CD4-positive, alpha-beta T cell (primary cell): ENCODE measurements around the gene TSC22D3. TPM values are rescaled to one million over a fixed set of nuclear protein-coding genes. Genes with fewer than 3 reads are reported as not detected.

ENCODE experiments used
- ATAC-seq: fragments of 200-7000 bp; cut with Tn5 transposase; one replicate; pipeline ENCODE4 v1.10.0; 2022; ENCODE audit warnings: mild to moderate bottlenecking; ENCODE audit not compliant: poor library complexity
- CTCF ChIA-PET: fragments of 350-600 bp; sonication (Branson Sonifier 250); formaldehyde crosslinking; loops from one replicate; lab custom pipeline; 2021; ENCODE audit warnings: antibody characterized with exemption, inconsistent platforms; lab: Charles Lee
- POLR2A ChIA-PET: fragments of 350-600 bp; sonication (Branson Sonifier 250); formaldehyde crosslinking; loops from one replicate; lab custom pipeline; 2021; ENCODE audit warnings: antibody characterized with exemption, inconsistent platforms; lab: Charles Lee
- DNase-seq, 14 experiments: peaks; one replicate each; pipeline ENCODE4 v3.0.0-alpha.2; 2013 to 2020; ENCODE audit warnings: mixed read lengths in 2 of 14
- H3K27ac ChIP-seq, 2 donors: one replicate each; pipeline versions ENCODE4 v1.5.1 to v1.7.0; 2013; ENCODE audit warnings: low read length in 2 of 2, low read depth in 1 of 2, mild to moderate bottlenecking in 1 of 2
- H3K27me3 ChIP-seq, 2 experiments: 1 replicate in 1 of 2; 2 replicates in 1 of 2; pipeline versions ENCODE4 v1.6.1 to v1.7.0; 2013; ENCODE audit warnings: low read length in 2 of 2, control low read depth in 1 of 2, mild to moderate bottlenecking in 1 of 2, moderate library complexity in 1 of 2; ENCODE audit not compliant: insufficient read depth in 2 of 2, control insufficient read depth in 1 of 2
- H3K36me3 ChIP-seq: one replicate; pipeline ENCODE4 v1.6.1; 2013; ENCODE audit warnings: low read length, control low read depth; ENCODE audit not compliant: insufficient read depth
- H3K4me1 ChIP-seq: one replicate; pipeline ENCODE4 v1.6.1; 2013; ENCODE audit warnings: low read length, control low read depth; ENCODE audit not compliant: insufficient read depth
- H3K4me3 ChIP-seq: one replicate; pipeline ENCODE4 v1.5.1; 2013; ENCODE audit warnings: mild to moderate bottlenecking, low read length, moderate library complexity
- H3K9me3 ChIP-seq, 2 experiments: 1 replicate in 1 of 2; 2 replicates in 1 of 2; pipeline versions ENCODE4 v1.6.1 to v1.7.0; 2013; ENCODE audit warnings: low read length in 2 of 2, mild to moderate bottlenecking in 2 of 2, control low read depth in 1 of 2, moderate library complexity in 1 of 2; ENCODE audit not compliant: control insufficient read depth in 1 of 2, insufficient read depth in 1 of 2
- H3K27ac Mint-ChIP-seq: one replicate; pipeline ENCODE4 v1.8.0; 2020; ENCODE audit warnings: mixed read lengths
- H3K27me3 Mint-ChIP-seq: one replicate; pipeline ENCODE4 v1.8.0; 2021; ENCODE audit warnings: mixed read lengths
- H3K36me3 Mint-ChIP-seq: one replicate; pipeline ENCODE4 v1.8.0; 2021; ENCODE audit warnings: low read depth, mixed read lengths
- H3K4me1 Mint-ChIP-seq: one replicate; pipeline ENCODE4 v1.8.0; 2021; ENCODE audit warnings: low read depth, mixed read lengths
- H3K4me3 Mint-ChIP-seq: one replicate; pipeline ENCODE4 v1.8.0; 2020; ENCODE audit warnings: mild to moderate bottlenecking, mixed read lengths
- H3K9me3 Mint-ChIP-seq: one replicate; pipeline ENCODE4 v1.8.0; 2020; ENCODE audit warnings: mixed read lengths
- CTCF ChIP-seq: fragments of 200-600 bp; IDR thresholded peaks from one replicate; pipeline ENCODE4 v1.8.0; 2022; ENCODE audit warnings: antibody characterized with exemption, mild to moderate bottlenecking
- intact Hi-C, 2 experiments: fragments of 100-400 bp; cut with DNase I in 1 of 2; cut with micrococcal nuclease in 1 of 2; formaldehyde crosslinking; loops; one replicate each; pipeline versions ENCODE4 v1.15.1 to v1.9.0; 2023 to 2025; cut with DNase I, micrococcal nuclease
- total RNA-seq, 174 experiments: library from RNA in 2 of 174; stranded (reverse) in 2 of 174; gene quantifications; one replicate each; pipeline ENCODE4 v1.2.3 and lab custom pipeline; 2021 to 2026

TSC22D3 gene
- total RNA-seq, 2 experiments from 2014 or later = 3,132 to 3,144 TPM

DNA sequence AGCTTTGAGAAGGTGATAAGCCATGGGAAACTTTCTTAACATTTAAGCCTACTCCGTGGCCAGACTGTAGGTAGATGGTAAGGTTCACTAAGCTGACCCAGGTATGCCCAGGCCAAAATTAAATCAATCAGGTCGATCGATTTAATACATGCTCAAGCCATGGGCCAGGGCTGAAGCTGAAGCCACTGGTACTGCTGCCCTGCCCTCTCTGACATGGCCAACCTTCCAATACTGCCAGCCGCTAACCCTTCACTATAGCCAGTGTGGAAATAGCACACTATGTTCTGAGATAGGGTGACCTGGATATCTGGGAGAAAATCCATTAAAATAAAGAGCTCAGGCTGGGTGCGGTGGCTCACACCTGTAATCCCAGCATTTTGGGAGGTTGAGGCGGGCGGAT lies 31.6 kb downstream of the TSC22D3 start:
- Histone ChIP-seq H3K36me3 (no peaks in the 10 kb centered on the region), H3K27ac (peak overlapping the region in 1 of 2 donors; percentile 35), H3K4me3 (no peak overlapping the region), H3K27me3 (no peaks in the 10 kb centered on the region), H3K4me1 (peaks cover 45% of the 10 kb centered on the region), H3K9me3 (no peaks in the 10 kb centered on the region)
- TF ChIP-seq CTCF = no peak
- Mint-ChIP-seq H3K9me3 (no peaks in the 10 kb centered on the region), H3K27ac (peak overlapping the region; percentile 47), H3K36me3 (peaks cover 13% of the 10 kb centered on the region), H3K4me1 (peaks cover 47% of the 10 kb centered on the region), H3K27me3 (peaks cover 7% of the 10 kb centered on the region), H3K4me3 (no peak overlapping the region)
- intact Hi-C loops = loop anchor here (2.0 to 10.0 kb wide), 4 partner anchors 23 to 151 kb away; partner anchors contain the start of gene TSC22D3 (in 1 of the 2)
- DNase-seq (no peak), ATAC-seq (no peak)
- POLR2A ChIA-PET = interaction anchor here (1.3 to 1.8 kb wide), 2 partner anchors 31 to 70 kb away, joined by 5 to 8 read pairs; partner anchors contain the start of gene TSC22D3
- CTCF ChIA-PET = interaction anchor here (0.9 to 5.3 kb wide), 2 partner anchors 33 to 71 kb away, joined by 4 to 29 read pairs; partner anchors contain the start of gene NCBP2L

DNA sequence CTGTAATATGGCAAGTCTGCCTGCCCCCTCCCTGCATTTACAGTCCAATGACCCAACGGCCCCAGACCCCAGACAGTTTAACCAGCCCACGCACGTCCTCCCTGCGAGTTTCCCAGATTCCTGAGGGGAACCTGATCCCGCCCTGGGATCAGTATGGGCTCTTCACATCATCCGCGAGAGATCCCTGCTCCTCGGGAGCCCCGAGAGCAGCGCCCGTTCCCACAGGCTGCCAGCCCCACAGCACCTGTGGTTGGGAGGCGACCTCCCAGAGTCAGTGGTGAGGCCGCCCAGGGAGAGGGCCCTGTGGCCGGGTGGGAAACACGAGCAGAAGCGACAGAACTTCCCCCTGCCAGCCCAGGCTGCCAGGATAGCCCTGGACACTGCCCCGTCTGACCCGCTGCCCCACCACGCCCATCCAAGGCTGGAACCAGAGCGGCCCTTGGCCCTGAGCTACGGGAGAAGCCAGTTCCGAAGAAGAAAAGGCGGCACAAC lies 32.8 kb downstream of the TSC22D3 start:
- peak overlapping the region; percentile 64 to 66 for H3K27ac ChIP-seq
- intact Hi-C loops = loop anchor here (1.0 to 10.0 kb wide), 4 partner anchors 25 to 152 kb away; partner anchors contain the start of gene TSC22D3 (in 1 of the 2)

DNA sequence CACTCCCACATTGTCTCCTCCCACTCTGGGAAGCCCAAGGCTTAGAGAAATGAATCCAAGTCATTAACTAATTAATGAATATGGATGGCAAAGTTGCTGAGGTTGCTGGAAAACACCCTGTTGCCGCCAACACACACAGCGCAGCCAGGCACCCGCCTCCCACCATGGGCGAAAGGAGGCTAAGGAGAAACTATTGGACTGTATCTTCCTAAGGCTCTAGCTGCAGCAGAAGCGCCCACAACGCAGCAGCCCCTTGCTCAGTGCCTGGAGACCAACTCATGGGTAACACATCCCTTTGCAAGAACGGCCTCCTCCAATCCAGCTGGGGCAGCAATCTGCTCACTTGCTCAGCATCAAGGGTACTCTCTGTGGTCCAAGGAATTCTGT lies 34.2 kb downstream of the TSC22D3 start:
- H3K27me3 Mint-ChIP-seq = peaks cover 7% of the 10 kb centered on the region
- peak; percentile 10 for ATAC-seq
- peak overlapping the region; percentile 17 for H3K4me3 ChIP-seq
- ChIA-PET POLR2A (interaction anchor here (0.7 to 5.4 kb wide), 23 partner anchors 11 to 623 kb away, joined by 3 to 96 read pairs (median 5); partner anchors contain the start of genes ATG4A, NCBP2L, PRPS1 and PSMD10), CTCF (interaction anchor here (0.8 to 5.3 kb wide), 6 partner anchors 19 to 68 kb away, joined by 3 to 29 read pairs (median 4); partner anchors contain the start of gene NCBP2L)
- H3K9me3 ChIP-seq = no peaks in the 10 kb centered on the region
- H3K9me3 Mint-ChIP-seq = no peaks in the 10 kb centered on the region
- H3K4me1 Mint-ChIP-seq = peaks cover 47% of the 10 kb centered on the region
- peak overlapping the region; percentile 46 to 82 for H3K27ac ChIP-seq
- H3K27me3 ChIP-seq = no peaks in the 10 kb centered on the region
- H3K4me3 Mint-ChIP-seq = peak overlapping the region; percentile 88
- peak overlapping the region; percentile 98 for H3K27ac Mint-ChIP-seq
- H3K36me3 Mint-ChIP-seq = peaks cover 13% of the 10 kb centered on the region
- intact Hi-C loops = loop anchor here in 1 of 2 experiments (10.0 kb wide), 1 partner anchor 153 kb away; no protein-coding TSS in a partner anchor
- peaks cover 61% of the 10 kb centered on the region for H3K4me1 ChIP-seq
- H3K36me3 ChIP-seq = no peaks in the 10 kb centered on the region
- TF ChIP-seq CTCF = no peak
- DNase-seq = peak in 2 of 14 experiments; percentile 3 to 5

More for the DNA sequence above, 32.8 kb downstream of the TSC22D3 start:
- H3K4me1 Mint-ChIP-seq = peaks cover 47% of the 10 kb centered on the region
- ChIA-PET POLR2A (interaction anchor here (0.6 to 5.4 kb wide), 12 partner anchors 9 to 114 kb away, joined by 3 to 96 read pairs (median 8); partner anchors contain the start of genes NCBP2L, PRPS1 and TSC22D3), CTCF (interaction anchor here (1.2 to 5.3 kb wide), 2 partner anchors 20 to 69 kb away, joined by 3 to 29 read pairs; no protein-coding TSS in a partner anchor)
- H3K27me3 Mint-ChIP-seq = peaks cover 7% of the 10 kb centered on the region
- peak overlapping the region; percentile 98 for H3K27ac Mint-ChIP-seq
- Histone ChIP-seq H3K4me1 (peaks cover 56% of the 10 kb centered on the region), H3K27me3 (no peaks in the 10 kb centered on the region), H3K36me3 (no peaks in the 10 kb centered on the region), H3K4me3 (peak overlapping the region; percentile 24), H3K9me3 (no peaks in the 10 kb centered on the region)
- no peak for ATAC-seq
- peaks cover 13% of the 10 kb centered on the region for H3K36me3 Mint-ChIP-seq
- no peak for TF ChIP-seq CTCF
- DNase-seq = peak in 2 of 14 experiments; percentile 7 to 25
- H3K9me3 Mint-ChIP-seq = no peaks in the 10 kb centered on the region
- H3K4me3 Mint-ChIP-seq = peak overlapping the region; percentile 88
